HTR-8/SVneo (cell line): ENCODE data around the gene SLC6A7.

Experiments used
- DNase-seq: peaks from one replicate; pipeline ENCODE4 v3.0.0; 2011; ENCODE audit warnings: low spot score, mixed read lengths; ENCODE audit not compliant: insufficient read length
- FAIRE-seq: peaks from 2 replicates; lab custom pipeline; 2011; peaks lifted over from hg19 to GRCh38; lab: Jason Lieb, UNC

The SLC6A7 gene

GRCh38 chr5:150188146-150188842 is 1.6 kb upstream of the SLC6A7 start:
- DNase-seq (no peak), FAIRE-seq (no peak)

GRCh38 chr5:150189326-150189725 is 536 bp upstream of the SLC6A7 start:
- FAIRE-seq: no peak

GRCh38 chr5:150190503-150190979 is 679 bp downstream of the SLC6A7 start:
- no peak for FAIRE-seq

More at GRCh38 chr5:150189326-150189725, 536 bp upstream of the SLC6A7 start:
- DNase-seq: no peak

GRCh38 chr5:150190987-150191386 is 1.1 kb downstream of the SLC6A7 start:
- FAIRE-seq (no peak), DNase-seq (no peak)

More at GRCh38 chr5:150190503-150190979, 679 bp downstream of the SLC6A7 start:
- no peak for DNase-seq

- FAIRE-seq (no peak), DNase-seq (no peak)
These were observed 2.6 kb downstream of the SLC6A7 start for GRCh38 chr5:150192462-150192861.

- DNase-seq: no peak
- FAIRE-seq: no peak
These were observed 6.0 kb downstream of the SLC6A7 start for GRCh38 chr5:150195736-150196485.

GRCh38 chr5:150196514-150196913 is 6.7 kb downstream of the SLC6A7 start:
- DNase-seq (no peak), FAIRE-seq (no peak)

- no peak for FAIRE-seq
These were observed 7.1 kb downstream of the SLC6A7 start for GRCh38 chr5:150196986-150197385.

GRCh38 chr5:150197476-150197875 is 7.6 kb downstream of the SLC6A7 start:
- DNase-seq (no peak), FAIRE-seq (no peak)

More at GRCh38 chr5:150196986-150197385, 7.1 kb downstream of the SLC6A7 start:
- no peak for DNase-seq

GRCh38 chr5:150202501-150202900 is 12.6 kb downstream of the SLC6A7 start:
- FAIRE-seq (no peak), DNase-seq (no peak)

- FAIRE-seq (no peak), DNase-seq (no peak)
These were observed 14.1 kb downstream of the SLC6A7 start for GRCh38 chr5:150203832-150204589.

- FAIRE-seq (no peak), DNase-seq (no peak)
These were observed 14.7 kb downstream of the SLC6A7 start for GRCh38 chr5:150204590-150204960.

- DNase-seq: no peak
- FAIRE-seq: no peak
These were observed 16.4 kb downstream of the SLC6A7 start for GRCh38 chr5:150206098-150206778.

- FAIRE-seq (no peak), DNase-seq (no peak)
These were observed 16.9 kb downstream of the SLC6A7 start for GRCh38 chr5:150206779-150207115.

- peak; percentile 52 for DNase-seq
- FAIRE-seq: no peak
These were observed 18.6 kb downstream of the SLC6A7 start for GRCh38 chr5:150208187-150209098.

GRCh38 chr5:150209099-150209635 is 19.3 kb downstream of the SLC6A7 start:
- DNase-seq (no peak), FAIRE-seq (no peak)

GRCh38 chr5:150210644-150211043 is 20.8 kb downstream of the SLC6A7 start:
- FAIRE-seq (no peak), DNase-seq (no peak)

- FAIRE-seq (no peak), DNase-seq (no peak)
These were observed 21.5 kb downstream of the SLC6A7 start for GRCh38 chr5:150211156-150212030.
